Mucosa of stomach (tissue), 1 donor: Measurements from ENCODE around the gene SHC1.
A peak's percentile ranks its signal among the peaks of the same experiment; 100 is the strongest.

Experiments used
- H3K27me3 ChIP-seq: one replicate; pipeline ENCODE4 v1.7.0; 2013; ENCODE audit warnings: mild to moderate bottlenecking, low read length; ENCODE audit not compliant: control insufficient read depth, insufficient read depth
- H3K36me3 ChIP-seq: one replicate; pipeline ENCODE4 v1.7.0; 2013; ENCODE audit warnings: low read length; ENCODE audit not compliant: control insufficient read depth, insufficient read depth
- H3K4me1 ChIP-seq: one replicate; pipeline ENCODE4 v1.7.0; 2013; ENCODE audit warnings: mild to moderate bottlenecking, low read length; ENCODE audit not compliant: control insufficient read depth, insufficient read depth
- H3K4me3 ChIP-seq: one replicate; pipeline ENCODE4 v1.7.0; 2013; ENCODE audit warnings: low read length
- H3K9ac ChIP-seq: one replicate; pipeline ENCODE4 v1.7.0; 2013; ENCODE audit warnings: mild to moderate bottlenecking, low read length, moderate library complexity
- H3K9me3 ChIP-seq: one replicate; pipeline ENCODE4 v1.7.0; 2013; ENCODE audit warnings: mild to moderate bottlenecking, low read length, moderate library complexity; ENCODE audit not compliant: control insufficient read depth
- donor health status: Pancreatic carcinoma.

Gene SHC1

DNA sequence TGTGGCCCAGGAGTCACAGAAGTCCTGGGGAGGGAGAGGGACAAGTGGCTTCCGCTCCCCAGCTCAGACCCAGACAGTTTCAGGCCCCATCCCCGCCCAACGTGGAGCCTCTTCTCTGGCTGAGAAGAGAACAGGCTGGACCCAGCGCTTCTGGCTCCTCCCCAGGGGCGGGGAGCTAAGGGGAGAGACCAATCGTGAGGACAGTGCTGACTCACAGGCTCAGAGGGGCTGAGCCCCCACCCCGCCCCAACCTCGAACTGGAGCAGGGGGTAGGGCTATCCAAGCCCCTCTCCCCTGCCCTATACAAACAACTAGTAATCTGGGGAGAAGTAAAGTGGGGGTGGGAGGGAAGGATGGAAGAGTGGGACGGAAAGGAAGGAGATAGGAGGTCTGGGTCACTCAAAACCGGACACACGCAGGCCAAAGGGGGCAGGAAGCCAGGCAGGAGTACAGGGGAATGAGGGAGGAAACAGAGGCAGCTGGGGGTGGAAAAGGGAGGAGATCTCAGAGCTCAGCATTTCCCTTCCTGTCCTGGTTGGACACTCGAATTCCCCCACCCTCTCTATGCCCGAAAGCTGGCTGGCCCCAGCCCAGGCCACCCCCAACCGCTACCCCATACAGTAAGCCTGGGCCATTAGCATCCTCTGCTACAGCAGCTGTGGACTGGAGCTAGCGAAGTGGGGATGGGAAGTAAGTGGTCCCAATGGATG is at the start of gene SHC1:
Gene SHC1, minus strand, starts transcription at position 117 of the 710 bp plus-strand sequence. CDS start 221 bp downstream, outside the sequence.
- peaks cover 50% of the 10 kb centered on the region for H3K4me1 ChIP-seq

DNA sequence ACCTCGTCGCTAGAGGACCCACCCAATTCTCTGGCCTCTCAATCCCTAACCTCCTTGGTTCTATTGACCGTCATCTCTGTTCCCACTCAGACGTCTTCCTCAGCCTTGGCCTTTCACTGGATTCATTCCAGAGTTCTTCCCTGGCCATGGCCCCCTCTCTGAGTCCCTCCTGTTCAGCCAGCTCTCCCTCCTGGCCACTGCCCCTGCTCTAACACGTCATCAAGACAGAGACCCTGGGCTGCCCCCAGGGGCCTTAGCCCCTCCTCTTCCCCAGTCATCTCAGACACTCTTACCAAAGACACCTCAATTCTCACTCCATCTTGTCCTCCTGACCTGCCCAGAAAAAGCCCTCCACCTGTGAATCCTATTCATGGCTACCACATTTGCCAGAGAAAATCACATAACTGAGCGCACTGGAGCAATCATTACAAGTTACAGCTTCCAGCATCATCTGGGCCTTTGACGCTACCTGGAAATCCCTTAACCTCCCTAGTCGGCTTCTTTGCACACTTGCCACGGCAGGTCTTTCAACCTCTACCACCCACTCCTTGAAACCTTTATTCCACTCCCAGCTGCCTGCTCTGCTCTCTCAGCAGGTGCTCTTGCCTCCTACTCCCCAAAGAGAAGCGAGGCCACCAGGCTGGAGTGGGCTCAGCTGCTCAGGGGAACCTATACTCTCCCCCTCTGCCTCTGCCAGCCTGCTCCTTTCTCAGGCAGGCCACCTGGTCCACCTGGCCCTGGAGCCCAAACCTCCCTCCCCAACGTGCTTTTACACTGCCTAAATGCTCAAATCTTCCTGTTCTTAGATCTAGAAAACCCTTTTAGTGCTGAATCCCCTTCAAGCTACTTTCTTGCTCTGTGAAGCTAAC is 49.1 kb upstream of the SHC1 start:
- Histone ChIP-seq H3K4me3 (no peak overlapping the region), H3K9ac (peak overlapping the region; percentile 12), H3K27me3 (no peaks in the 10 kb centered on the region), H3K36me3 (peaks cover 25% of the 10 kb centered on the region), H3K9me3 (no peaks in the 10 kb centered on the region), H3K4me1 (peaks cover 45% of the 10 kb centered on the region)

More for the DNA sequence above, at the start of gene SHC1:
- H3K36me3 ChIP-seq = peaks cover 16% of the 10 kb centered on the region
- H3K4me3 ChIP-seq = no peak within 1 kb of the TSS
- H3K9ac ChIP-seq = peak within 1 kb of the TSS; percentile 65
- no peaks in the 10 kb centered on the region for H3K9me3 ChIP-seq
- no peaks in the 10 kb centered on the region for H3K27me3 ChIP-seq

DNA sequence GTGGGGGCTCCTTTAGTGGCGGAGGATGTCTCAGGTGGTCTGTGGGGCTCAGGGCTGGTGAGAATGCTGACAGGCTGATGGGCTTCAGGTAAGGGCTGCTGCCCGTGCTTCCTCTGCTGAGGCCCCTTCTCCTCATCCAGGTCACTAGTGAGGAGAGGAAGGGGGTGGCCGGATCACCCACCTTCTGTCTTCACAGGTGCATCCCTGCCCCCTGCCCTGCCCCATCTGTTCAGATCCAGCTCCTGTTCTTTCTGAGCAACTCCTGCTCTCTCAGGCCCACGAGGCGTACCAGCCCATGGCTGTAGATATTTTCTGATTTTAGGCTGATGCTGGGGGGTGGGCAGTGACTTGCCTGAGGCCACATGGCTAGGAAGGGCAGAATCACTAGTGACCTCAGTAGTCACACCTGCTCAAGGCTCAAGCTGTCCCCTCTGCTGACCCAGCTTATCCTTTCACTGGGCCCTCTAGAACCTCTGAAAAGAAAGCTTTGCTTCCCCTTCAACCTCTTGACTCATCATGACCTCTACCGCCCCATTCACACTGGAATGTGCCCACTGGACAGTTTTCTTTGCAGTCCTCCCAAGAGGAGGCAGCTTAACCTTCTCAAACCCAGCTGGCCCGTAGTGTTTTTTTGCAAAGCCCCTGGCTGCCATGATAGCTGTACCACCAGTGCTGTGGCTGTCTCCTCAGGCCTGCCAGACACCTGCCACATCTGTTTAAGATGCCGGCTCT is 48.2 kb upstream of the SHC1 start:
- H3K9ac ChIP-seq = peak overlapping the region; percentile 82
- H3K4me1 ChIP-seq = peaks cover 51% of the 10 kb centered on the region
- H3K4me3 ChIP-seq = no peak overlapping the region

GRCh38 chr1:155017946-155018316 is 47.4 kb upstream of the SHC1 start:
- Histone ChIP-seq H3K27me3 (no peaks in the 10 kb centered on the region), H3K4me3 (peak overlapping the region; percentile 25), H3K4me1 (peaks cover 50% of the 10 kb centered on the region), H3K9ac (peak overlapping the region; percentile 82), H3K36me3 (peaks cover 31% of the 10 kb centered on the region), H3K9me3 (no peaks in the 10 kb centered on the region)

More for the DNA sequence above, 48.2 kb upstream of the SHC1 start:
- Histone ChIP-seq H3K27me3 (no peaks in the 10 kb centered on the region), H3K9me3 (no peaks in the 10 kb centered on the region), H3K36me3 (peaks cover 31% of the 10 kb centered on the region)

DNA sequence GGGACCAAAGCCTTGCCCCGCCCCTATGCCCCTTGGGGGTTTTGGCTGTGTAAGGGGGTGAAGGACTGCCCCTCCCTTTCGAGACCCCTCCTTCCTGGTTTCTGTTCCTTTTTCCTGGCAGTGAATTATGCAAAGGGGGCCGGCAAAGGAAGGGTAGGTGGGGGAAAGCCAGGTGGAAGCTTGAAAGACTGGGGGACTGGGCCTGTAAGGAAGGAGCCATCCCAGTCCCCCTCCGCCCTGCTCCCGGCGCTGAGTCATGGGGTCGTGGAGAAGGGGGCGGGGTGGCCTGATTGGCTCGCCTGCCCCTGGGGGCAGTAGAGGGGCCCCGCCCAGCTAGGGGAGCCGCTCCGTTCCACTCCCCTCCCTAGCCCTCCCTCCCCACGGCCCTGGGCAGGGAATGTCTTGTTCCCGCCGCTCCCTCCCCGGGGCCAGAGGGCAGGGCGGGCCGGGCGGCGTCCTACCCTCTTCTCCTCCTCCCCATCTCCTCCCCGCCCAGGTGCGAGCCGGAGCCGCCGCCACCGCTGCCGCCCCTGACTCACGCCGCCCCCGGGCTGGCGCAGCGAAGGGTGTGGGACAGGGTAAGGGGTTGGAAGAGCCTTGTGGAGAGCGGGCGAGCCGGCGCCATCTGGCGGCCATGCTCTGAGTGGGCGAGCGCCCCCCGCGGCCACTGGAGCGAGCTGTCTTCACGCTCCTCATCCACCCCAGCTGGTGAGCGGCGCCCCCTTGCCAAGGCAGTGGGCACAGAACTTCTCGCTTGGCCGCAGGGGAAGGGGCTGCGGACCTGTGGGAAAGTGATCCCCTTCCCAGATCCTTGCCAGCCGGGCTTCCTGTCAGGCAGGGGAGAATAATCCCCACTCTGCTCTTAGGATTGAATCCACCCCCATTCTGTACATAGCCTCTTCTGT is 46.7 kb upstream of the SHC1 start:
- peaks cover 31% of the 10 kb centered on the region for H3K36me3 ChIP-seq
- H3K4me1 ChIP-seq = peaks cover 53% of the 10 kb centered on the region
- peak overlapping the region; percentile 82 for H3K9ac ChIP-seq

DNA sequence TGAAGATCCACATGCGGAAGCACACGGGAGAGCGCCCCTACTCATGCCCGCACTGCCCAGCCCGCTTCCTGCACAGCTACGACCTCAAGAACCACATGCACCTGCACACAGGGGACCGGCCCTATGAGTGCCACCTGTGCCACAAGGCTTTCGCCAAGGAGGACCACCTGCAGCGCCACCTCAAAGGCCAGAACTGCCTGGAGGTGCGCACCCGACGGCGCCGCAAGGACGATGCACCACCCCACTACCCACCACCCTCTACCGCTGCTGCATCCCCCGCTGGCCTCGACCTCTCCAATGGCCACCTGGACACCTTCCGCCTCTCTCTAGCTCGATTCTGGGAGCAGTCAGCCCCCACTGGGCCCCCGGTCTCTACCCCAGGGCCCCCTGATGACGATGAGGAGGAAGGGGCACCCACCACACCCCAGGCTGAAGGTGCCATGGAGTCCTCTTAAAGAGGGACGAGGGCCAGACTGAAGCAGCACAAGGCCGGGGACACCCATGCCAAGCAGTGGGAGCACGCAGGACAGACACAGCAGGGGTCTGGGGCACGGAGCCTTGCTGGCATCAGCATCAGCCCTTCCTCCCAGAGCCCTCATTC is 45.8 kb upstream of the SHC1 start:
- H3K4me1 ChIP-seq = peaks cover 62% of the 10 kb centered on the region
- H3K36me3 ChIP-seq = peaks cover 31% of the 10 kb centered on the region
- peak overlapping the region; percentile 0 for H3K4me3 ChIP-seq
- no peaks in the 10 kb centered on the region for H3K9me3 ChIP-seq
- H3K27me3 ChIP-seq = no peaks in the 10 kb centered on the region
- peak overlapping the region; percentile 82 for H3K9ac ChIP-seq

More for the DNA sequence above, 46.7 kb upstream of the SHC1 start:
- peak overlapping the region; percentile 25 for H3K4me3 ChIP-seq
- H3K27me3 ChIP-seq = no peaks in the 10 kb centered on the region
- H3K9me3 ChIP-seq = no peaks in the 10 kb centered on the region

DNA sequence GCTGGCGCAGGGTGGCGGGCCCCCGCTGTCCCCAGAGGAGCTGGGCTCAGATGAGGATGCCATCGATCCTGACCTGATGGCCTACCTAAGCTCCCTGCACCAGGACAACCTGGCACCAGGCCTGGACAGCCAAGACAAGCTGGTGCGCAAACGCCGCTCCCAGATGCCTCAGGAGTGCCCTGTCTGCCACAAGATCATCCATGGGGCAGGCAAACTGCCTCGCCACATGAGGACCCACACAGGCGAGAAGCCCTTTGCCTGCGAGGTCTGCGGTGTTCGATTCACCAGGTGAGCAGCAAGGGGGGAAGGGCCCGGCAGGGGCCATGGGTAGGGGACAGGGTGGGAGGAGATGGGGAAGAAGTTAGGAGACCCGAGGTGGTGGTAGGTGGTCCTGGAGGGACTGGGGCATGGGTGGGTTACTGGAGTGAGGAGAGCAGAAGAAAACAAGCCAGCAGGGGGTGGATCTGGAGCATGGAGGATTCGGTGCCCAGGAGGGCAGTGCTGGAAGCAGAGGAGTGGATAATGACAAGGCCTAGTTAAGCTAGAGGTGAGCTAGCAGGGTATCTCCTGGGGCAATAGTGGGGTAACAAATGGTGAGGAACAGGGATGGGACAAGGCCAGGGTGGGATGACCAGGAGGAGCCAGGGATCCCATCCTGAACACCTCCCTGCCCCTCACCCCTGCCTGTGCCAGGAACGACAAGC is 45.1 kb upstream of the SHC1 start:
- no peak overlapping the region for H3K4me3 ChIP-seq
- peaks cover 31% of the 10 kb centered on the region for H3K36me3 ChIP-seq
- peak overlapping the region; percentile 34 for H3K9ac ChIP-seq
- H3K9me3 ChIP-seq = no peaks in the 10 kb centered on the region
- H3K27me3 ChIP-seq = no peaks in the 10 kb centered on the region
- peaks cover 69% of the 10 kb centered on the region for H3K4me1 ChIP-seq

DNA sequence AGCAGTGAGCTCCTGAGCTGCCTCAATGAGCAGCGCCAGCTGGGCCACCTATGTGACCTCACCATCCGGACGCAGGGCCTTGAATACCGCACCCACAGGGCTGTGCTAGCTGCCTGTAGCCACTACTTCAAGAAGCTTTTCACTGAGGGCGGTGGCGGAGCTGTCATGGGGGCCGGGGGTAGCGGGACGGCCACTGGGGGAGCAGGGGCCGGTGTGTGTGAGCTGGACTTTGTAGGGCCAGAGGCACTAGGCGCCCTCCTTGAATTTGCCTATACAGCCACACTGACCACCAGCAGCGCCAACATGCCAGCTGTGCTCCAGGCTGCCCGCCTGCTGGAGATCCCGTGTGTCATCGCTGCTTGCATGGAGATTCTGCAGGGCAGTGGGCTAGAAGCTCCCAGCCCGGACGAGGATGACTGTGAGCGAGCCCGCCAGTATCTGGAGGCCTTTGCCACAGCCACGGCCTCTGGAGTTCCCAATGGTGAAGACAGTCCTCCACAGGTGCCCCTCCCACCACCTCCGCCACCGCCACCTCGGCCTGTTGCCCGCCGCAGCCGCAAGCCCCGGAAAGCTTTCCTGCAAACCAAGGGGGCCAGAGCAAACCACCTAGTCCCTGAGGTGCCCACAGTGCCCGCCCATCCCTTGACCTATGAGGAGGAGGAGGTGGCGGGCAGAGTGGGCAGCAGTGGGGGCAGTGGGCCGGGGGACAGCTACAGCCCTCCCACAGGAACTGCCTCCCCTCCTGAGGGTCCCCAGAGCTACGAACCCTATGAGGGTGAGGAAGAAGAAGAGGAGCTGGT is 44.4 kb upstream of the SHC1 start:
- no peaks in the 10 kb centered on the region for H3K9me3 ChIP-seq
- H3K36me3 ChIP-seq = peaks cover 29% of the 10 kb centered on the region
- H3K9ac ChIP-seq = no peak overlapping the region
- H3K27me3 ChIP-seq = no peaks in the 10 kb centered on the region
- H3K4me3 ChIP-seq = no peak overlapping the region
- peaks cover 76% of the 10 kb centered on the region for H3K4me1 ChIP-seq

GRCh38 chr1:155013632-155014031 is 43.1 kb upstream of the SHC1 start:
- H3K9ac ChIP-seq = no peak overlapping the region
- H3K36me3 ChIP-seq = peaks cover 23% of the 10 kb centered on the region
- peaks cover 87% of the 10 kb centered on the region for H3K4me1 ChIP-seq
- H3K9me3 ChIP-seq = no peaks in the 10 kb centered on the region
- H3K4me3 ChIP-seq = no peak overlapping the region
- H3K27me3 ChIP-seq = no peaks in the 10 kb centered on the region
